HG02973 (cell line): Measurements from ENCODE around the gene TMEM151A.
"Not testable (repeated sequence)": the region's sequence is repeated elsewhere in the genome, so short reads cannot be mapped to it uniquely, and the experiment has no call there.

Experiments used
- ATAC-seq: cut with Tn5 transposase; IDR thresholded peaks from one replicate; pipeline ENCODE4 v1.9.1; 2021; ENCODE audit warnings: moderate library complexity; ENCODE audit not compliant: unreplicated experiment

The TMEM151A gene

GRCh38 chr11:66320289-66320688 is 28.6 kb downstream of the TMEM151A start:
- ATAC-seq, result not testable (repeated sequence)

GRCh38 chr11:66320748-66321147 is 29.1 kb downstream of the TMEM151A start:
- not testable (repeated sequence) for ATAC-seq

GRCh38 chr11:66321606-66322005 is 29.9 kb downstream of the TMEM151A start:
- ATAC-seq, result no peak

GRCh38 chr11:66322732-66323427 is 31.2 kb downstream of the TMEM151A start:
- ATAC-seq, result no peak

GRCh38 chr11:66323684-66324083 is 32.0 kb downstream of the TMEM151A start:
- no peak for ATAC-seq

- ATAC-seq, result no peak
Observed at GRCh38 chr11:66324664-66325063, 33.0 kb downstream of the TMEM151A start.

GRCh38 chr11:66325263-66325671 is 33.6 kb downstream of the TMEM151A start:
- no peak for ATAC-seq

- no peak for ATAC-seq
Observed at GRCh38 chr11:66326261-66327111, 34.8 kb downstream of the TMEM151A start.

GRCh38 chr11:66327171-66328030 is 35.7 kb downstream of the TMEM151A start:
- ATAC-seq, result no peak

- no peak for ATAC-seq
Observed at GRCh38 chr11:66328031-66328301, 36.3 kb downstream of the TMEM151A start.

GRCh38 chr11:66328302-66329144 is 36.8 kb downstream of the TMEM151A start:
- no peak for ATAC-seq

- no peak for ATAC-seq
Observed at GRCh38 chr11:66329165-66329673, 37.5 kb downstream of the TMEM151A start.

GRCh38 chr11:66330931-66331330 is 39.2 kb downstream of the TMEM151A start:
- ATAC-seq, result no peak

GRCh38 chr11:66331542-66332370 is 40.1 kb downstream of the TMEM151A start:
- ATAC-seq, result no peak

- no peak for ATAC-seq
Observed at GRCh38 chr11:66332371-66333219, 40.9 kb downstream of the TMEM151A start.

GRCh38 chr11:66333220-66333877 is 41.7 kb downstream of the TMEM151A start:
- ATAC-seq, result no peak

- ATAC-seq, result no peak
Observed at GRCh38 chr11:66333896-66334604, 42.4 kb downstream of the TMEM151A start.
